Transverse colon (tissue), 4 donors: Measurements from ENCODE around the gene ARIH1.

Experiments used
- CTCF ChIP-seq, 5 experiments: fragments of 200-600 bp in 3 of 5; fragments of 450-650 bp in 2 of 5; sonication (generic) in 3 of 5; IDR thresholded peaks; 1 replicate in 2 of 5; 2 replicates in 3 of 5; pipeline ENCODE4 v1.5.1; 2016 to 2017; ENCODE audit warnings: antibody characterized with exemption in 5 of 5, inconsistent platforms in 3 of 5, mild to moderate bottlenecking in 2 of 5, moderate library complexity in 1 of 5
- EP300 ChIP-seq: sonication (generic); formaldehyde crosslinking; IDR thresholded peaks from one replicate; pipeline ENCODE4 v1.6.1; 2017; ENCODE audit warnings: antibody characterized with exemption, low read depth
- POLR2A ChIP-seq: fragments of 450-650 bp; IDR thresholded peaks from one replicate; pipeline ENCODE4 v1.6.1; 2016; ENCODE audit warnings: antibody characterized with exemption, mild to moderate bottlenecking, moderate library complexity
- POLR2AphosphoS5 ChIP-seq, 3 donors: sonication (generic); formaldehyde crosslinking; IDR thresholded peaks; one replicate each; pipeline ENCODE4 v1.6.1; 2016; ENCODE audit warnings: antibody characterized with exemption in 3 of 3

GRCh38 chr15:72497402-72497801 is 23.3 kb downstream of the ARIH1 start:
- TF ChIP-seq CTCF (IDR thresholded peaks at IDR 0.05) (no peak), POLR2A (no peak), POLR2AphosphoS5 (IDR thresholded peaks at IDR 0.05) (no peak), EP300 (no peak)
